ENCODE results near the gene SYCE3.
"Not testable (repeated sequence)": the region's sequence is repeated elsewhere in the genome, so short reads cannot be mapped to it uniquely, and the experiment has no call there.

Gene SYCE3

GRCh38 chr22:50546326-50547262, 16.1 kb downstream of the SYCE3 start:
- no peak for TF ChIP-seq CTCF (IDR thresholded peaks at IDR 0.05; ENCODE audit: low read depth, low read length, missing control alignments)
- no peak for DNase-seq (ENCODE audit: low read depth)
- in situ Hi-C loops (cut with HindIII; ENCODE audit: low sequenced_read_pairs) = no loop called here
- no peak overlapping the region for H3K4me3 ChIP-seq (ENCODE audit: low read depth, low read length)

DNA sequence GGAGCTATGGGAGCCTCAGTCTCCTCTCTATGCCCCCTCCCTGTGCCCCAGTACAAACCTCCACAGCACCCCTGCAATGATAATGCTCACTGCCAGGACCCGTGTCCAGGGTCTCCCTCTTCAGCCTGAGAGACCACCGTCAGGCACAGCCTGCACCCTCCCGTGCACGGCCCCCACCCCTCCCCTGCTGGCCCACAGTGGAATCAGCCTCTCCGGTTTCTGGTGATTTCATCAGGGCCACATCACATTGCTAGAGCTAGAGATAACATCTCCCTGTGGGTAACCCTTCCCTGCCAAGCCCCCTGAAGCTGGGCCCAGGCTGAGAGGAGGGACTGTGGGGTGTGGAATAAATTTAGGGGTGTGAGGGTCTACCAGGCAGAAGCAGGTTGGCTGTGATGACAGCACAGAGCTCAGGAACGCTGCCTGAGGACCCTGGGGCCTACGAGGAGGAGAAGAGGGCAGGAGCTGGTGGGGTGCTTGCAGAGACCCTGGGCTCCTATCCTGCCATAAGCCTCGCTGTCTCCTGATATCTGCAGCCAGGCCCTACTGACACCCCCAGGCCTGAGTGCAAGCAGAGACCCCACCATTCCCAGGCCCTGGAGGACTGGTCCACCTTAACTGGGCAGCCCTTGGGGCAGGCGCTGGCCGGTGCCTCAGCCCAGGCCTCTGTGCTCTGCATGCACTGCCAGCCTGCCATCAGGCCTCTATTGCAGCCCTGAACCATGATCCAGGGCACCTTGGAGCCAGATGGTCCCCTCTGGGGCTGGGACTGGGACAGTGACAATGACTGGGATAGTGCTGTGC, 17.0 kb downstream of the SYCE3 start, which contains the start of gene KLHDC7B:
KLHDC7B (plus strand) TSS at position 378 of the 804 bp plus-strand sequence; CDS start at position 723, 345 bp downstream.
- no peak for DNase-seq (ENCODE audit: low read depth)
- no peak within 1 kb of the TSS for H3K4me3 ChIP-seq (ENCODE audit: low read depth, low read length)
- in situ Hi-C loops (cut with HindIII; ENCODE audit: low sequenced_read_pairs) = no loop called here
- TF ChIP-seq CTCF (IDR thresholded peaks at IDR 0.05; ENCODE audit: low read depth, low read length, missing control alignments) = no peak

DNA sequence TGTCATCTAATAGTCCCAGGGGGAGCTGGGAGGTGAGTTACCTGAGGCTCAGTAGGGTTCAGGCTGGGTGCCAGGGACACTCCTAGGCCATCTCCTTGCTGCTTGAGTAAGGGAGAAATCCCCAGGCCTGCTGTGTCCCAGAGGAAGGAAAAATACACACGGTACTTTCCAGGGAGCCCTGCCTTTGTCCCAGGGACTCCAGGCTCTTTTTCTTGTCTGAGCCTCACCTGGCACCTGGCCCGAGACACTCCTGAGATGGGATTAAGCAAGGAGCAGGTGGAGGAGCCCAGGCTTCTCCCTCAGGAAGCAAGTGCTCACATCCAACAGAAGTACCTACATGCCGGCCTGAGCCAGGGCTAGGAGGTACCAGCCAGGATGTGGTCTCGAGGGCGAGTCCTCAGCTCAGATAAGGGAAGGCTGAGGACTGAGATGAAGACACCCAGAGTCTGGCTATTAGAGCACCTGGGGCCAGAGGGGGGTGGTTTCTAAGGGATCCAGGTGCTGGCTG, 17.9 kb downstream of the SYCE3 start:
- DNase-seq (ENCODE audit: low read depth) = no peak
- H3K4me3 ChIP-seq (ENCODE audit: low read depth, low read length) = no peak overlapping the region
- TF ChIP-seq CTCF (IDR thresholded peaks at IDR 0.05; ENCODE audit: low read depth, low read length, missing control alignments) = no peak
- in situ Hi-C loops (cut with HindIII; ENCODE audit: low sequenced_read_pairs) = no loop called here

DNA sequence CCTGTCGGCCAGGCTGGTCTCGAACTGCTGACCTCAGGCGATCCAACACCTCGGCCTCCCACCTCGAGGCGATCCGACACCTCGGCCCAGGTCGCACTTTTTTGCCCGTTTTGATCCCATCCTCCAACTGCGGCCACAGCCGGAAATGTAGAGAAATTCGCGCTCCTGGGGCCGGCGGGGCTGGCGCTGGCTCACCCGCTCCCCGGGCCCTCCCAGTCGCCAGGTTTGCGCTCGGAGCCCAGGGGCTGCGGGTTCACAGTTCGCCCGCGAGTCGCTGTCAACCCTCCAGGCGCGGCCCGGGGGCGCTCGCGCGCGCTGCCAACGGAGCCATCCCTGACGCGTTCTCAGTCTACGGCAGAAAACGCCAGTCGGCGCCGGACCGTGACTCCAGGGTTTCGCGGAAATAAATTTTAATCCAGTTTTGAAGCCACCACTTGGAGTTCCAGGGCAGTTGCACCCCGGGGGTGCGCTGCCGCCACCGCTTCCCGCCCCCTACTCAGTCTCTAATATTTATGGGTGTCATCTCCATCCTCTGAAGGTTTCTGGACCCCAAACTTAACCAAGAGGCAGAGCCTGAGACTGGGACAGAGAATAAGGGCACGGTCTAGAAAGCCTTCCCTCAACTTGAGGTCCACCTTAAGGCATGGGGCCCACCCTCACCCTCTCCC, 18.5 kb downstream of the SYCE3 start:
- DNase-seq (ENCODE audit: low read depth) = no peak
- TF ChIP-seq CTCF (IDR thresholded peaks at IDR 0.05; ENCODE audit: low read depth, low read length, missing control alignments) = peak; percentile 55
- in situ Hi-C loops (cut with HindIII; ENCODE audit: low sequenced_read_pairs) = no loop called here
- H3K4me3 ChIP-seq (ENCODE audit: low read depth, low read length) = peak overlapping the region; percentile 18

- in situ Hi-C loops (cut with HindIII; ENCODE audit: low sequenced_read_pairs) = no loop called here
- TF ChIP-seq CTCF (IDR thresholded peaks at IDR 0.05; ENCODE audit: low read depth, low read length, missing control alignments) = no peak
- H3K4me3 ChIP-seq (ENCODE audit: low read depth, low read length) = no peak overlapping the region
- DNase-seq (ENCODE audit: low read depth) = no peak
Observed at GRCh38 chr22:50542416-50542927, 20.2 kb downstream of the SYCE3 start.

GRCh38 chr22:50541667-50542026, 21.1 kb downstream of the SYCE3 start:
- H3K4me3 ChIP-seq (ENCODE audit: low read depth, low read length); DNase-seq (ENCODE audit: low read depth); in situ Hi-C loops (cut with HindIII; ENCODE audit: low sequenced_read_pairs): not testable (repeated sequence)

Data from astrocyte of the cerebellum (primary cell).